ENCODE results near the gene PKD2L1. TPM values are rescaled to one million over a fixed set of nuclear protein-coding genes. Genes with fewer than 3 reads are reported as not detected.

The PKD2L1 gene
- polyA plus RNA-seq, 1 experiment, result not detected

DNA sequence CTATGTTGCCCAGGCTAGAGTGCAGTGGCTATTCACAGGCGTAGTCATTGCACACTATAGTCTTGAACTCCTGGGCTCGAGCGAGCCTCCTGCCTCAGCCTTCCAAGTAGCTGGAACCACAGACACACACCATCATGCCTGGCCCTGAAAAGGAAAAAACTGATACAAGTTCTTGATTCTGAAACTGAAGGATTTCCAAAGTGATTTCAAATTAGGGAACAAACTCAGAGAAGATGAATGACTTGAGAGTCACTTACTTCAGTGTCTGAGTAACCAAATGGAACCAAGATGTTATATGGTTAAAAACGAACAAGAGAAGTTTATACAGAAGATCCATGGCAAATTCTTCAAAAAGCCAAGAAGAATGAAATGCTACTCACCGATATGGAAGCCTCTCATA, 77.0 kb downstream of the PKD2L1 start:
- Histone ChIP-seq H3K27ac (ENCODE audit: low read depth, low read length) (no peak overlapping the region), H3K4me3 (ENCODE audit: low read depth, low read length) (no peak overlapping the region), H3K9me3 (ENCODE audit: control insufficient read depth, insufficient read depth, low read length) (no peaks in the 10 kb centered on the region), H3K27me3 (ENCODE audit: control insufficient read depth, insufficient read depth, low read length) (no peaks in the 10 kb centered on the region)
- TF ChIP-seq, protein P1, sequence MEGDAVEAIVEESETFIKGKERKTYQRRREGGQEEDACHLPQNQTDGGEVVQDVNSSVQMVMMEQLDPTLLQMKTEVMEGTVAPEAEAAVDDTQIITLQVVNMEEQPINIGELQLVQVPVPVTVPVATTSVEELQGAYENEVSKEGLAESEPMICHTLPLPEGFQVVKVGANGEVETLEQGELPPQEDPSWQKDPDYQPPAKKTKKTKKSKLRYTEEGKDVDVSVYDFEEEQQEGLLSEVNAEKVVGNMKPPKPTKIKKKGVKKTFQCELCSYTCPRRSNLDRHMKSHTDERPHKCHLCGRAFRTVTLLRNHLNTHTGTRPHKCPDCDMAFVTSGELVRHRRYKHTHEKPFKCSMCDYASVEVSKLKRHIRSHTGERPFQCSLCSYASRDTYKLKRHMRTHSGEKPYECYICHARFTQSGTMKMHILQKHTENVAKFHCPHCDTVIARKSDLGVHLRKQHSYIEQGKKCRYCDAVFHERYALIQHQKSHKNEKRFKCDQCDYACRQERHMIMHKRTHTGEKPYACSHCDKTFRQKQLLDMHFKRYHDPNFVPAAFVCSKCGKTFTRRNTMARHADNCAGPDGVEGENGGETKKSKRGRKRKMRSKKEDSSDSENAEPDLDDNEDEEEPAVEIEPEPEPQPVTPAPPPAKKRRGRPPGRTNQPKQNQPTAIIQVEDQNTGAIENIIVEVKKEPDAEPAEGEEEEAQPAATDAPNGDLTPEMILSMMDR (IDR thresholded peaks at IDR 0.05; ENCODE audit: low read depth, low read length), result no peak
- DNase-seq (ENCODE audit: low read depth, low spot score), result no peak
- POLR2A ChIA-PET, result no interaction called here
- CTCF ChIA-PET, result no interaction called here

DNA sequence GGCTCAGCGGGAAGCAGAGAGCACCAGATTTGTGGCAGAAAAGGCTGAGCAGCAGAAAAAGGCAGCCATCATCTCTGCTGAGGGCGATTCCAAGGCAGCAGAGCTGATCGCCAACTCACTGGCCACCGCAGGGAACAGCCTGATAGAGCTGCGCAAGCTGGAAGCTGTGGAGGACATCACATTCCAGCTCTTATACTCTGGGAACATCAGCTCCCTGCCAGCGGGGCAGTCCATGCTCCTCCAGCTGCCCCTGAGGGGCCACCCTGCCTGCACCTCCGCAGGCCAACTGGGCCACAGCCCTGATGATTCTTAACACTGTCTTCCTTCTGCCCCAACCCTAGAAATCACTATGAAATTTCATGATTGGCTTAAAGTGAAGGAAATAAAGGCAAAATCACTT, 81.2 kb downstream of the PKD2L1 start:
- DNase-seq (ENCODE audit: low read depth, low spot score), result no peak
- ChIA-PET POLR2A (no interaction called here), CTCF (no interaction called here)
- H3K27ac ChIP-seq (ENCODE audit: low read depth, low read length), result no peak overlapping the region
- TF ChIP-seq, protein P1 (IDR thresholded peaks at IDR 0.05; ENCODE audit: low read depth, low read length), result no peak
- H3K4me3 ChIP-seq (ENCODE audit: low read depth, low read length), result no peak overlapping the region
- H3K27me3 ChIP-seq (ENCODE audit: control insufficient read depth, insufficient read depth, low read length), result no peaks in the 10 kb centered on the region
- no peaks in the 10 kb centered on the region for H3K9me3 ChIP-seq (ENCODE audit: control insufficient read depth, insufficient read depth, low read length)

DNA sequence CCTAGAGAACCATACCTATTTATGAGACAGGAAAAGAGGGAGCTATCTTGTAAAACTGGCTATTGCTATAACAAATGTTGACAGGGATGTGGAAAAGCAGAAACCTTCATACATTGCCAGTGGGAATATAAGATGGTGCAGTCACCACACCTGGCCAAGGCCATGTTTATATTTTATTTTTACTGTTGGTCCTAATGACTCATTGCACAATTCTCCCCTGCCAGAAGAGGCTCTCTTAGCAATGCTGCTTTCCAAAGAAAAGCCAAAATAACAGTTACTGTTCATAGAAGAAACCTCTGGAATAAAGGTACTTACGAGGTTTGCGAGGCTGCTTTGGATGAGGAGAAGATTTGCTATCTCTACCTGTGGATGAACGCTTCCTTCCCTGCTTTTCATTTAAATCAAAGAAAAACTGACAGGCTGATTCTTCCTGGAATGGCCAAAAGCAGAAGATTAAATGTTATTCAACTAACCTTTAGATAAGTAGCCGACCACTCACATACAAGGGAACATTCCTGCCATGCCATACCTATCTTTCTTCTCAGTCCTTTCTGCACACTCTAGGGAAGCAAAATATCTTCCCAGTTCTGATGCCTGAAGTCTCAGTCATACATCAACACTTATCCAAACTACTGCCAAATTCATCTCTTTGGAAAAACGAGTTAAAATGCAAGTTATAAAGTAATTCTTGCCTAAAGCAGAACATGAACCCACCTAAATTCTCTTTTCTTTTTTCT, 84.4 kb downstream of the PKD2L1 start:
- POLR2A ChIA-PET, result no interaction called here
- CTCF ChIA-PET, result interaction anchor here (0.6 to 1.3 kb wide), 2 partner anchors 28 to 400 kb away, joined by 3 read pairs; no protein-coding TSS in a partner anchor
- Histone ChIP-seq H3K4me3 (ENCODE audit: low read depth, low read length) (no peak overlapping the region), H3K27ac (ENCODE audit: low read depth, low read length) (no peak overlapping the region), H3K27me3 (ENCODE audit: control insufficient read depth, insufficient read depth, low read length) (no peaks in the 10 kb centered on the region), H3K9me3 (ENCODE audit: control insufficient read depth, insufficient read depth, low read length) (no peaks in the 10 kb centered on the region)
- TF ChIP-seq, protein P1 (IDR thresholded peaks at IDR 0.05; ENCODE audit: low read depth, low read length), result no peak
- no peak for DNase-seq (ENCODE audit: low read depth, low spot score)

DNA sequence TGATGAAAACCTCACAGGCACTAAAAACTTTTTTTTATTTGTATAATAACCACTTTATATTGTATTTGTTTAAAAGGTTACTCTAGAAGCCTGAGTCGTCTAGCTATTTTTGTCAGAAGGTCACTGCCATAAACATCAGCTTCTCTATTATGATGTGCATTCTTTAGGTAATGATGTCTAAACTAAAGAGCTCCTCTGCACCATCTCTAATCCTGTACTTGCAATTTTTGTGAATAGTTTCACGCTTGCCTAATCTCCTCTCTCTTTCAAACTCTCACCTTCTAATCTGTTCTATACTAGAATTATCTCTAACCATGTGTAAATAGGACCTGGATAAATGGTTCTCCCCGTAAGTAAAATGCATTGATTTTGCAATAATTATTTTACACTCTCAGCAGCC, 90.2 kb downstream of the PKD2L1 start:
- Histone ChIP-seq H3K27ac (ENCODE audit: low read depth, low read length) (no peak overlapping the region), H3K27me3 (ENCODE audit: control insufficient read depth, insufficient read depth, low read length) (no peaks in the 10 kb centered on the region), H3K4me3 (ENCODE audit: low read depth, low read length) (no peak overlapping the region), H3K9me3 (ENCODE audit: control insufficient read depth, insufficient read depth, low read length) (no peaks in the 10 kb centered on the region)
- no peak for DNase-seq (ENCODE audit: low read depth, low spot score)
- TF ChIP-seq, protein P1 (IDR thresholded peaks at IDR 0.05; ENCODE audit: low read depth, low read length), result no peak
- POLR2A ChIA-PET, result no interaction called here
- CTCF ChIA-PET, result interaction anchor here (0.7 to 2.2 kb wide), 3 partner anchors 14 to 394 kb away, joined by 3 to 14 read pairs (median 3); no protein-coding TSS in a partner anchor

DNA sequence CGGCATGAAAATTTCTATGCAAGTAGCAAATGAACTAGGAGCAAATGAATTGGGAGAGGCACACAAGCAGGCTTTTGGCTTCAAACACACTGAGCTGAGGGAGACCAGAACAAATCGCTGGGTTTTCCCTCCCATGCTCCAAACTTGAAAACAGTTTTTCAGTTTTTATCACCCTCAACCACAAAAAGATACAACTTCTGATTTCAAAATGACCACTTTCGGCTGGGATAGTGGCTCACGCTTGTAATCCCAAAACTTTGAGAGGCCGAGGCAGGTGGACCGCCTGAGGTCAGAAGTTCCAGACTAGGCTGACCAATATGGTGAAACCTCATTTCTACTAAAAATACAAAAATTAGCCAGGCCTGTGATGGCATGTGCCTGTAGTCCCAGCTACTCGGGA, 91.6 kb downstream of the PKD2L1 start:
- H3K27me3 ChIP-seq (ENCODE audit: control insufficient read depth, insufficient read depth, low read length), result no peaks in the 10 kb centered on the region
- TF ChIP-seq, protein P1 (IDR thresholded peaks at IDR 0.05; ENCODE audit: low read depth, low read length), result no peak
- DNase-seq (ENCODE audit: low read depth, low spot score), result no peak
- POLR2A ChIA-PET, result no interaction called here
- CTCF ChIA-PET, result no interaction called here
- H3K9me3 ChIP-seq (ENCODE audit: control insufficient read depth, insufficient read depth, low read length), result no peaks in the 10 kb centered on the region
- H3K4me3 ChIP-seq (ENCODE audit: low read depth, low read length), result no peak overlapping the region
- H3K27ac ChIP-seq (ENCODE audit: low read depth, low read length), result no peak overlapping the region

Small RNA genes lying within 50 kb of the gene (small RNA-seq; reads per million reads assigned to genes)
- gene RNU6-422P (ENCODE audit: insufficient read length, low read depth), result not detected

Other genes starting within 250 kb of the PKD2L1 start
- gene CPN1, start 248.4 kb downstream of the PKD2L1 start, polyA plus RNA-seq (2011; rRNA removed), result not detected in 2 replicates
- 40.4 and 50.1 TPM in 2 replicates for gene ERLIN1, start 144.2 kb downstream of the PKD2L1 start, polyA plus RNA-seq (2011; rRNA removed)
- gene CHUK, start 100.6 kb downstream of the PKD2L1 start, polyA plus RNA-seq (2011; rRNA removed), result 15.9 and 22.4 TPM in 2 replicates
- gene CWF19L1, start 62.6 kb downstream of the PKD2L1 start, polyA plus RNA-seq (2011; rRNA removed), result 13.7 and 15.8 TPM in 2 replicates
- 48.0 and 75.0 TPM in 2 replicates for gene BLOC1S2, start 43.5 kb downstream of the PKD2L1 start, polyA plus RNA-seq (2011; rRNA removed)
- gene SCD, start 17.0 kb upstream of the PKD2L1 start, polyA plus RNA-seq (2011; rRNA removed), result 133 and 148 TPM in 2 replicates
- gene WNT8B, start 132.8 kb upstream of the PKD2L1 start, polyA plus RNA-seq (2011; rRNA removed), result not detected in 2 replicates
- 4.3 and 4.8 TPM in 2 replicates for gene SEC31B, start 189.6 kb upstream of the PKD2L1 start, polyA plus RNA-seq (2011; rRNA removed)
- gene NDUFB8, start 199.6 kb upstream of the PKD2L1 start, polyA plus RNA-seq (2011; rRNA removed), result 204 and 211 TPM in 2 replicates
- 29.7 and 31.0 TPM in 2 replicates for gene HIF1AN, start 205.7 kb upstream of the PKD2L1 start, polyA plus RNA-seq (2011; rRNA removed)